Thymus (tissue), 11 donors: Measurements from ENCODE around the gene LYRM4. TPM values are rescaled to one million over a fixed set of nuclear protein-coding genes. Genes with fewer than 3 reads are reported as not detected.

ENCODE experiments used
- DNase-seq, 9 donors: peaks; one replicate each; pipeline ENCODE4 v3.0.0-alpha.2; 2013; ENCODE audit warnings: low spot score in 9 of 9, low read depth in 6 of 9, missing footprints in 1 of 9
- H3K27ac ChIP-seq, 2 donors: one replicate each; pipeline ENCODE4 v1.5.1; 2013; ENCODE audit warnings: control low read depth in 1 of 2, low read depth in 1 of 2, low read length in 1 of 2, mild to moderate bottlenecking in 1 of 2, moderate library complexity in 1 of 2
- H3K27me3 ChIP-seq, 2 donors: one replicate each; pipeline ENCODE4 v1.5.1; 2013; ENCODE audit warnings: low read length in 1 of 2; ENCODE audit not compliant: control insufficient read depth in 2 of 2, insufficient read depth in 1 of 2
- H3K36me3 ChIP-seq, 2 donors: one replicate each; pipeline ENCODE4 v1.5.1; 2013; ENCODE audit warnings: low read length in 1 of 2, mild to moderate bottlenecking in 1 of 2, moderate library complexity in 1 of 2; ENCODE audit not compliant: control insufficient read depth in 2 of 2, insufficient read depth in 2 of 2
- H3K4me1 ChIP-seq, 2 donors: one replicate each; pipeline ENCODE4 v1.5.1; 2013; ENCODE audit warnings: low read length in 2 of 2; ENCODE audit not compliant: control insufficient read depth in 2 of 2, insufficient read depth in 2 of 2
- H3K4me3 ChIP-seq, 2 donors: one replicate each; pipeline ENCODE4 v1.5.1; 2013; ENCODE audit warnings: low read length in 2 of 2, control low read depth in 1 of 2, mild to moderate bottlenecking in 1 of 2
- H3K9me3 ChIP-seq, 2 donors: one replicate each; pipeline ENCODE4 v1.5.1; 2013; ENCODE audit warnings: low read length in 1 of 2, mild to moderate bottlenecking in 1 of 2; ENCODE audit not compliant: control insufficient read depth in 2 of 2, insufficient read depth in 1 of 2
- WGBS: extraction: QIAGEN DNeasy Blood & Tissue Kit; methylation state at CpG from one replicate; pipeline ENCODE4 v1.1.7; 2013; 5-methylcytosine and 5-hydroxymethylcytosine counted together
- polyA plus RNA-seq: library from polyadenylated mRNA; stranded (reverse); fragments of 200-250 nt; gene quantifications from one replicate; pipeline ENCODE4 v1.2.3, GENCODE V29; 2013
- total RNA-seq: library from RNA; stranded (reverse); fragments of 120-200 nt; gene quantifications from one replicate; pipeline ENCODE4 v1.2.4, GENCODE V29; 2013
- donor health status: healthy.

Gene LYRM4
- total and polyA plus RNA-seq, 2 donors: 31.6 to 33.7 TPM

DNA sequence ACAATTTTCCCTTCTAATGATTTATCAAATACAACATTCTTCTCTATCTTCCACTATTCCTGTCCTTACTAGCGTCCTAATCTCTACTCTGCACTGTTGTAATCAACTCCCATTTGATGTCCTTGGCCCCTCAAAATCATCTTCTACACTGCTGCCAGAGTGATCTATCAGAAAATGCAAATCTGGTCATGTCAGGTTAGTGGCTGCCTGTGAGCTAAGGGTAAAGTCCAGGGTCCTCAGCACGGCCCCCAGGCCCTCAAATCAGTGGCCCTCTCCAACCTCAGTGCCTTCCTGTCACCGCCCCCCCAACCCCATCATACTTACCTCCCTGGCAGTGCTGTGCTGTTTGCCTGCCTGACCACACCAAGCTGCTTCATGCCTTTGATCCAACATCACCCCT, 3.8 kb downstream of the LYRM4 start:
- H3K27ac ChIP-seq: no peak overlapping the region
- DNase-seq: no peak
- no peaks in the 10 kb centered on the region for H3K27me3 ChIP-seq
- H3K4me3 ChIP-seq: no peak overlapping the region
- H3K36me3 ChIP-seq: no peaks in the 10 kb centered on the region
- no peaks in the 10 kb centered on the region for H3K9me3 ChIP-seq
- WGBS: 96% methylated on average over 3 of the region's 3 CpGs
- H3K4me1 ChIP-seq: peaks cover 5 to 6% of the 10 kb centered on the region in 2 donors

DNA sequence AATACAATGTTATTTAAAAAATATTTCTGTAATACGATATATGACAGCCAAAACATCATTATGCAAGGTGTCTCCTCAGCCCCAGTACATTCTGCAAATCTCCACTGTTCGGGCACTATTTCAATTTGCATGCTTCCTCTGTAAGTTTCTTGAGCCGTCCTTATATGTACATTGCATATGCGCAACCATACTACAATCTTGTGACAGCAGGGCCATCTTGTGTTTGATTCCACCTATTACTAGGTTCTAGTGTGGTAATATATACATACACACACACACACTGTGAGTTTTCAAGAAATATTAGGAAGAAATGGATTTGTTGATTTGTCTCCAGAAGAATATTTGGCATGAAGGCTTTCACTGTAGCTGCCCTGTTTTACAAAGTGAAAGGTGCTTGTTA, 9.8 kb downstream of the LYRM4 start:
- no peaks in the 10 kb centered on the region for H3K36me3 ChIP-seq
- DNase-seq: no peak
- H3K4me1 ChIP-seq: no peaks in the 10 kb centered on the region
- H3K4me3 ChIP-seq: no peak overlapping the region
- H3K27me3 ChIP-seq: no peaks in the 10 kb centered on the region
- WGBS: 96% methylated on average over 4 of the region's 4 CpGs
- H3K9me3 ChIP-seq: no peaks in the 10 kb centered on the region
- no peak overlapping the region for H3K27ac ChIP-seq

DNA sequence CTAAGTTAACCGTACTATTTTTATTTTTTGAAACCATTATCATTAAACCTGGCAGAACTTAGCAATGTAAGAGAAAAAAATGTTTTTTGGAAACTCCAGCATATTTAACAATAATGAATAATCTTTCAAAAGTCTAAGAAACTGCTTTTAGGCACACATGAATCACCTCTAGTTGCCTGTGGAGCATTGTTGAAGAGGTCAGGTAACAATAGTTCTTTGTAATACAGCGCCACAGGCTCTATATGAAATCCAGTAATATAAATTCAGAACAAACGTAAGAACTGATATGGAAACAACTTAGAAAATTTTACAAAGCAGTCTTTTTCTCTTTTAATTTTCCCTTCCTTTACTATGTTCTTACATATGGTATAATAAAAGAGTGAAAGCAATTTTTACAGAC, 10.3 kb downstream of the LYRM4 start:
- no peak for DNase-seq
- Histone ChIP-seq H3K4me3 (no peak overlapping the region), H3K27me3 (no peaks in the 10 kb centered on the region), H3K36me3 (no peaks in the 10 kb centered on the region), H3K27ac (no peak overlapping the region), H3K4me1 (no peaks in the 10 kb centered on the region), H3K9me3 (no peaks in the 10 kb centered on the region)
- WGBS: 96% methylated on average over 3 of the region's 3 CpGs

DNA sequence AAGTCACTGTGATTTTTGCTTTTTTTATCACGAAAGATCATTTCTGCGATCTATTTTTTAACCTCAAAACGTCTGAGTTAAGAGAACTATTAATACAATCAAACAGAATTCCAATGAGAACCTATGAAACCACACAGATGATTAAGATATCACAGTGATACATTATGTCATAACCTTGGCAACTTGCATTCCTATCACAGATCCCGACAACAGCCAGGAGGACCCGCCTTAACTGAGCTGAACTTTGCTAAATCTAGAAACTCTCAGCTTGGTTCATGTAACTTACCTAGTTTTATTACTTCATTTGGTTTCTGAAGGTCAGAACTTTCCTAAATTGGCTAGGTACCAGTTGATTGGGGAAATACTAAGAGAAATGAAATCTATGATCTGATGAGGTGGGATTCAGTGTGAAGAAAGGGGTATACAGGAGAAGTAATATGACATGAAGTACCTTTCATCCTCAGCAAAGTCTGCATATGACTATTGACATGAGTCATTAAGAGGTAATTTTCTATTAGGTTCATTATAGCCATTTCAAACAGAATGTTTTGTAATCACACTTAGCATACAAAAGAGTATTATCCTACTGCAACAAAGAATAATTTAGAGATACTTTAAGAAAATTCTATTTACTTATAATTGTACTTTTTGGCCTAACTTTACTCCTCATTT, 11.2 kb downstream of the LYRM4 start:
- Histone ChIP-seq H3K27ac (no peak overlapping the region), H3K9me3 (no peaks in the 10 kb centered on the region), H3K4me3 (no peak overlapping the region), H3K4me1 (no peaks in the 10 kb centered on the region), H3K36me3 (no peaks in the 10 kb centered on the region), H3K27me3 (no peaks in the 10 kb centered on the region)
- WGBS: 83% methylated on average over 5 of the region's 5 CpGs
- no peak for DNase-seq

DNA sequence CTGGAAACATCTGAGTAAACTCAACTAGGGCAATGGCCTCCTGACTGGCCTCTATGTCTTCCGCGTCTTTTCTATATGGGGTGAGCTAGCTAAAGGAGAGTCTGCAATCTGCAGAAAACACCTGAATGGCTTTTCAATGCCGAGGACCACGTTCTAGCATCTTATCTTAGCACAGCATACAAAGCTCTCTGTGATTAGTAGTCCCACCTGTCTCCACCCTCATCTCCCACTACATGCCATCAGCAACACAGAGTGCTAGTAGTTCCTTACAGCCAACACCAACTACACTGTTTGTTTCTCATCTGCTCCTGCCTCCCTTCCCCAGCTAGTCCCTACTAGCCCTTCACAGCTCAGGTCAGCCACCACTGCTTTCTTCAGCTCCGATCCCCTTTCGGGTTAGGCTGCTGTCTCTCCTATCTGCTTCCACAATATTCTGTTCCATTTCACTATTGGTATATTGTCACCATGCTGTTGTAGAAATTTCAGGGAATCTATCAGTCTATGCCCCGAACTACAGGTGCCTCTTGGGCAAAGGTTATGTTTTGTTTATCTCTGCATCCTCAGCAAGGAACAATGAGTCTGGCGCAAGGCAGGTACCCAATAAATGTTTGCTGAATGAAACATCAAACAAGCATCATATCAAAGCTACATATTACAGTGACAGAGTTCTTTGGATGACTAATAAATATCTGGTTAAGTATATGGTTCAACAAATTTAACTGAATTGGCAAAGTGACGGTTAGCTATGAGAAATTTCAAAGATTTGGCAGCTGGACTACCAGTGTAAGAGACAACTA, 12.2 kb downstream of the LYRM4 start:
- no peak for DNase-seq
- H3K27ac ChIP-seq: no peak overlapping the region
- WGBS: 92% methylated on average over 9 of the region's 9 CpGs
- no peaks in the 10 kb centered on the region for H3K4me1 ChIP-seq
- H3K27me3 ChIP-seq: no peaks in the 10 kb centered on the region
- no peaks in the 10 kb centered on the region for H3K9me3 ChIP-seq
- H3K4me3 ChIP-seq: no peak overlapping the region
- no peaks in the 10 kb centered on the region for H3K36me3 ChIP-seq

DNA sequence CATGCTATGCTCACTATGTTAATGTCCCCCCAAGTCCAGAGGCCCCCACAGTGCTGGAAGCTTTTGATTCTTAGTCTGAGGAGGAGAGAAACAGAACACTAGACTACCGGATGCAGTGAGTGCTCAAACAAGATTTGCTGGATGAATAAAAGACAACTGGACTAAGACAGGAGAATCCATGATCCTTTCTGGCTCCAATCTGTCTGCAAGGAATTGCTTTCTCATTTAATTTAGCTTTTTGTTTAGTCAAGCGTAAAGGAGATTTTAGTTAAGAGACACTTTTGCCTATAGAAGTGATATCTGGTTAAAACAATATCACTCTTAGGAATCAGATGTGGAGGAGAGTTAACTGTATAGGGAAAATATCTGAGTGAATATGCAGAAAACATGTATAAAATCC, 13.5 kb downstream of the LYRM4 start:
- Histone ChIP-seq H3K27ac (no peak overlapping the region), H3K9me3 (no peaks in the 10 kb centered on the region), H3K27me3 (no peaks in the 10 kb centered on the region), H3K36me3 (no peaks in the 10 kb centered on the region), H3K4me3 (no peak overlapping the region), H3K4me1 (no peaks in the 10 kb centered on the region)
- DNase-seq: no peak
- WGBS: 98% methylated on average over 2 of the region's 2 CpGs

DNA sequence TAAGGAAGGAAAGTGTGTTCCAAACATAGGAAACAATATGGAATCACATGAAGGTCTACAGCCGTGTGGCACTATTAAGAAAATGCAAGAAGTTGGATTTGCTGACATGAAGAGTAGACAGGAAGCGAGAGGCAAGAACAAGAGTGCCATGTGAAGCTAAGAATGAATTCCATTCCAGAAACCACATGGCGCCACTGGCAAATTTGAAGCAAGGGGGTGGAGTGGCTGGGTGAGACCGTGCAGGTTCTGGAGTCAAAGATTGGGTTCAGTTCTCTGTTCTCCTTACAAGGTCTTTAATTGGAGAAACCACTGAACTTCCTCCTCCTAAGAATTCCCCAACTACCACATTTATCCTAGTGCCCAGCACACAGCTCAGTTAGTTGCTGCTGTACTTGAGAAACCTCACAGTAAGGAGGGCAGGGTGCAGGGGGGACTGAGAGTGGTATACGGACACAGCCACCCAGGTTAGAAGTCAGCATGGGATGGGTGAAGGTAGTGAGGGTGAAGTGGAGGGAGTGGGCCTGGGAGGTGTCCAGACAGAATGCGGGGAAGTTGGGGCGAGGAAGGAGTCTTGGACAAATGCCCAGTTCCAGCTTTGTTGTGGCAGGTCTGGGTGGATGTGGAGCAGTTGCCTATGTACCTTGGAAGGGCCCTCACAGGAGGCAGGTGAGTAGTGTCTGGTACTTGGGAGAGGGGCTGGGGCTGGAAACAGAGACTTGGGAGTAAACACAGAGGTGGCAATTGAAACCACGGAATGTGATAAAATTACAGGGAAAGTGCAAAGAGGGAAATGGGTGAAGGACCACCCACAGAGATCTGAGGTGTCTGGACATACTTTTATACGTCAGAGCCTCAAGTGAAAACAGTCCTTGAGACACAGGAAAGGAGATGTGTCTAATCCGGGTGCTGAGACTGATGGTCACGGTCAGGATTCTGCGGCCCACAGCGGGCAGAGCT, 14.3 kb downstream of the LYRM4 start:
- WGBS: 94% methylated on average over 13 of the region's 13 CpGs
- Histone ChIP-seq H3K36me3 (no peaks in the 10 kb centered on the region), H3K27me3 (no peaks in the 10 kb centered on the region), H3K9me3 (no peaks in the 10 kb centered on the region), H3K4me1 (no peaks in the 10 kb centered on the region), H3K4me3 (no peak overlapping the region), H3K27ac (no peak overlapping the region)
- no peak for DNase-seq

DNA sequence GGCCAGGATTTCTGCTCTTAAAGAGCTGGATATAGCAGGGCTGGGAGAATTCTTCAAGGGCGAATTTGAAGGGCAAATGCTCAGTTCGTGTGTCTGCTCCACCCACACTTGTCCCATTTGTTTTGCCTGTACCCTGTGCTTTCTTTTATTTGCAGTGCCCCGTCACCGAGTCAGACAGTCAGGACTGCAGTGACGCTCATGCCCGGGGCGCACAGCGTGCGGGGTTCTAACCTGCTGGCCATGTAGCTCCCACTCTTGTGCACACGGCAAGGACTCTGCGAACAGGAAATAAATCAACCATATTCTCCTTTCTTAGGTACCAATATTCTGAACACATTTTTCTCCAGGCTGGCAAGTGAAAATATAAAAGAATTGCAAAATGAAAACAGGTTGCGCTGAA, 17.7 kb downstream of the LYRM4 start:
- peaks cover 0 to 8% of the 10 kb centered on the region in 2 donors for H3K36me3 ChIP-seq
- no peaks in the 10 kb centered on the region for H3K4me1 ChIP-seq
- H3K9me3 ChIP-seq: no peaks in the 10 kb centered on the region
- no peak overlapping the region for H3K27ac ChIP-seq
- WGBS: 90% methylated on average over 12 of the region's 12 CpGs
- DNase-seq: no peak
- no peak overlapping the region for H3K4me3 ChIP-seq
- no peaks in the 10 kb centered on the region for H3K27me3 ChIP-seq

DNA sequence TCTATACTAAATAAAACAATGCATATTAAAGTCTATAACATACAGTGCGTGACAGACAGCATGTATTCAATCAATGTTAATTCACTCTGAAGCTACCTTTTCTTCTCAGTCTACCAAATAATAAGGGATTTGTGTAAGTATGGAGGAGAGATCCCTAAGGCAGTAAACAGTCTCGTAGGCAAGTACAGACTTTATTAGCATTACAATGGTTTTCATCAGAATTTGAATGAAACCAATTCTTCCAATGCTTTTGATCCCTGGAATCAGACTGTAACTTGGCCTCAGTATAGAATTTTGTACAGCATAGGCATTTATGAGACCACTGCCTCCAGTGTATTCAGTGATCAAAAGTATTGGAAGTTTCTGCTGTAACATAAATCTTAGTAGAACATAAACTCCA, 19.5 kb downstream of the LYRM4 start:
- Histone ChIP-seq H3K9me3 (no peaks in the 10 kb centered on the region), H3K27me3 (no peaks in the 10 kb centered on the region), H3K4me3 (no peak overlapping the region), H3K4me1 (no peaks in the 10 kb centered on the region), H3K27ac (no peak overlapping the region), H3K36me3 (peaks cover 0 to 8% of the 10 kb centered on the region in 2 donors)
- no peak for DNase-seq
- 94% methylated on average over 2 of the region's 2 CpGs for WGBS
